HG03575 (cell line): ENCODE measurements around the gene EXOC3L1.
A peak's percentile ranks its signal among the peaks of the same experiment; 100 is the strongest.

Source experiments
- ATAC-seq: cut with Tn5 transposase; IDR thresholded peaks from one replicate; pipeline ENCODE4 v1.9.1; 2021; ENCODE audit not compliant: unreplicated experiment, insufficient number of reproducible peaks, low FRiP score; ENCODE audit errors: extremely low read depth

The EXOC3L1 gene

GRCh38 chr16:67186550-67186950 is 3.4 kb downstream of the EXOC3L1 start:
- ATAC-seq, result no peak

GRCh38 chr16:67185651-67186134 is 4.2 kb downstream of the EXOC3L1 start:
- no peak for ATAC-seq

GRCh38 chr16:67184995-67185650 is 4.8 kb downstream of the EXOC3L1 start:
- ATAC-seq, result no peak

- ATAC-seq, result no peak
These were observed 5.4 kb downstream of the EXOC3L1 start for GRCh38 chr16:67184453-67184994.

GRCh38 chr16:67183627-67184452 is 6.1 kb downstream of the EXOC3L1 start, which contains the start of gene MATCAP1:
Gene MATCAP1 (minus strand): TSS chr16:67183963. CDS start chr16:67180610, 3,353 bp downstream.
- peak; percentile 71 for ATAC-seq

- ATAC-seq, result no peak
These were observed 6.7 kb downstream of the EXOC3L1 start for GRCh38 chr16:67183284-67183626.

- ATAC-seq, result no peak
These were observed 7.6 kb downstream of the EXOC3L1 start for GRCh38 chr16:67182288-67182687.

GRCh38 chr16:67181346-67181745 is 8.6 kb downstream of the EXOC3L1 start:
- ATAC-seq, result no peak

GRCh38 chr16:67180166-67180565 is 9.8 kb downstream of the EXOC3L1 start:
- no peak for ATAC-seq

GRCh38 chr16:67179421-67180080 is 10.4 kb downstream of the EXOC3L1 start:
- ATAC-seq, result no peak

- ATAC-seq, result no peak
These were observed 11.9 kb downstream of the EXOC3L1 start for GRCh38 chr16:67177743-67178699.

GRCh38 chr16:67176662-67177061 is 13.3 kb downstream of the EXOC3L1 start:
- no peak for ATAC-seq

- ATAC-seq, result no peak
These were observed 15.2 kb downstream of the EXOC3L1 start for GRCh38 chr16:67174706-67175231.

GRCh38 chr16:67173808-67174705 is 15.9 kb downstream of the EXOC3L1 start:
- no peak for ATAC-seq

GRCh38 chr16:67173323-67173722 is 16.6 kb downstream of the EXOC3L1 start:
- no peak for ATAC-seq

GRCh38 chr16:67170949-67171649 is 18.8 kb downstream of the EXOC3L1 start:
- ATAC-seq, result no peak
